VCaP (cell line): ENCODE data around the gene MAJIN.

Source experiments
- H3K27ac ChIP-seq: fragments of 450-650 bp; 2 replicates; pipeline ENCODE4 v1.5.1; 2017
- TF ChIP-seq, protein P1 (sequence below): fragments of 450-650 bp; conservative IDR thresholded peaks from 2 replicates; pipeline ENCODE4 v1.5.1; 2017; ENCODE audit warnings: mild to moderate bottlenecking, moderate library complexity

Gene MAJIN

GRCh38 chr11:64998690-64999431 is 27.0 kb upstream of the MAJIN start:
- peak overlapping the region; percentile 30; the same call in 1 of the 2 replicates for H3K27ac ChIP-seq
- TF ChIP-seq, protein P1, sequence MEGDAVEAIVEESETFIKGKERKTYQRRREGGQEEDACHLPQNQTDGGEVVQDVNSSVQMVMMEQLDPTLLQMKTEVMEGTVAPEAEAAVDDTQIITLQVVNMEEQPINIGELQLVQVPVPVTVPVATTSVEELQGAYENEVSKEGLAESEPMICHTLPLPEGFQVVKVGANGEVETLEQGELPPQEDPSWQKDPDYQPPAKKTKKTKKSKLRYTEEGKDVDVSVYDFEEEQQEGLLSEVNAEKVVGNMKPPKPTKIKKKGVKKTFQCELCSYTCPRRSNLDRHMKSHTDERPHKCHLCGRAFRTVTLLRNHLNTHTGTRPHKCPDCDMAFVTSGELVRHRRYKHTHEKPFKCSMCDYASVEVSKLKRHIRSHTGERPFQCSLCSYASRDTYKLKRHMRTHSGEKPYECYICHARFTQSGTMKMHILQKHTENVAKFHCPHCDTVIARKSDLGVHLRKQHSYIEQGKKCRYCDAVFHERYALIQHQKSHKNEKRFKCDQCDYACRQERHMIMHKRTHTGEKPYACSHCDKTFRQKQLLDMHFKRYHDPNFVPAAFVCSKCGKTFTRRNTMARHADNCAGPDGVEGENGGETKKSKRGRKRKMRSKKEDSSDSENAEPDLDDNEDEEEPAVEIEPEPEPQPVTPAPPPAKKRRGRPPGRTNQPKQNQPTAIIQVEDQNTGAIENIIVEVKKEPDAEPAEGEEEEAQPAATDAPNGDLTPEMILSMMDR = no peak

DNA sequence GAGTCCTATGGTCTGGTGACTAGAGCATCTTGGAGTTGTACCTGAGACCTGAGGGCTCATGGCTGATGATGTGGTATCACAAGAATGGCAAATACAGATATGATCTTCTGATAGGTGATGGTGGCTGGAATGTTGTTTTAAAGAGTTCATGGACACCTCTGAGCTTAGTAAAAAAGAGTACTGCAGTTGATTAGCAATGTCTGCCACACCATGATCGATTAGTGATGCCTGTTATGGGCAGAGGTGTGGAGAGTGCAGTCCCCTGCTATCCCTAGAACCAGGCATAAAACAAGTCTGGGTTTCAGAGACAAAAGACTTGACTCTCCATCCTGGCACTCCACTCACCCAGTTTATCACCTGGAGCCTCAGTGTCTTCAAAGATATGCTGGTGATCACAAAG is 26.2 kb upstream of the MAJIN start:
- H3K27ac ChIP-seq = no peak overlapping the region; the same call in 1 of the 2 replicates

DNA sequence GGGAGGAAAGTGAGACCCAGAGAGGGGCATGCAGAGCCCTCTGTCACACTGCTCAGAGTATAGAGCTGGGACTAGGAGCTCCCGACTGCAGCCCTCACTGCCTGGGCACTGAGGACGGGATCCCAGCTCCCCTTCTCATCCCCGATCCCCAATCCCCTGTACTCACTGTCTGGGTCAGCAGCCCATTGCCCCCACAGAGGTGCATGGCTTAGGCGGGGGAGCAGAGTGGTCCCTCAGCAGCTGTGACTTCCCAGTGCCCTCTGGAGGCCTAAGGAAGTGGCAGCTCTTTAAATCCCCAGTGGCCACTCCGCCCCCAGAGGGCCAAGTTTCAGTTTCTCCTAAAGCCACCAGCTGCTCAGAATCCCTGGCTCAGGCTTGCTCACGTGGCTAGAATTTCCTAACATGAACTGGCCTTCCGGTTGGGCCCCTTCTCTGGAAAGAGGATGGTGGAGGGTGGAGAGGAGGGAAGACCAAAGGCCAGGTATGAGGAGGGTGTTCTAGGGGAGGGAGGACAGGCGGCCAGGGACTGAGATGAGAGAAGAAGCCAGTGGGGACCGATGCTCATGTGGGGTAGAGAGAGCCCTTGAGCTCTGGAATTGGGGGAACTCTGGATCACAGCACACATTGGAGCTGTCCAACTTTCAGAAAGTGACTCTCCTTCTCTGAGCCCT is 24.9 kb upstream of the MAJIN start, which contains the start of gene BATF2:
TSS of gene BATF2 (minus strand) at position 262 of the 671 bp plus-strand sequence. CDS start at position 205, 57 bp downstream.
- TF ChIP-seq, protein P1 = peak; percentile 69
- peak within 1 kb of the TSS; percentile 5; the same call in 1 of the 2 replicates for H3K27ac ChIP-seq

More for the DNA sequence above, 26.2 kb upstream of the MAJIN start:
- TF ChIP-seq, protein P1 = no peak

GRCh38 chr11:64996327-64996709 is 24.4 kb upstream of the MAJIN start:
- TF ChIP-seq, protein P1 = no peak
- H3K27ac ChIP-seq = peak overlapping the region; percentile 5; the same call in 1 of the 2 replicates

- no peak overlapping the region for H3K27ac ChIP-seq
- TF ChIP-seq, protein P1 = no peak
Measured at GRCh38 chr11:64994318-64994717, 22.4 kb upstream of the MAJIN start.

DNA sequence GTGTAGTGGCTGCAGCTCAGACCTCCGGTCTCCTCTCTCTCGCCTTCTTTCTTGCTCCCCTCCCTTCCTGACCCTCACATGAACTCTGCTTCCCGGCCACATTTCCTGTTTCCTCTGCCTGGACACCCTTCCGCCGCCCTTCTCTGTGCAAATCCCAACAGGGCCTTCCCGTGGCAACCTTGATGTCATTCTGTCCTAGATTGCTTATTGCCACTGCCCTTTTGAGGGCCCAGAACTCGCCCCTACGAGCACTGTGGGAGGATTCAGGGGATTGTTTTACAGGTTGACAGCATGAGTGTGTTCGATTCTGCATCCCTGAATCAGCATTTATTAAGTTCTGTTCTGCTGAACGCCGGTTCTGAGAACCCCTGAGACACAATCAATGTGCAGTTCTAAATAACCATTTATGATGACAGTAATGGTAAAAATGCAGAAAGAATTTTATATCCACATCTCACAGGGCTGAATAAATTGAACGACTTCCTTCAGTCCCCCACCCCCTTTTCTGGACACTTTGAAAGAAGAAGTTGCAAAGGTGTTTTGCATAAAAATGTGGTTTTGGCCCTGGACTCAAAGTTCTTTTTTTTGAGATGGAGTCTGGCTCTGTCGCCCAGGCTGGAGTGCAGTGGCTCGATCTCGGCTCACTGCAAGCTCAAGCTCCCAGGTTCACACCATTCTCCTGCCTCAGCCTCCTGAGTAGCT is 18.5 kb upstream of the MAJIN start:
- TF ChIP-seq, protein P1 = no peak
- no peak overlapping the region for H3K27ac ChIP-seq

GRCh38 chr11:64989416-64989815 is 17.5 kb upstream of the MAJIN start:
- H3K27ac ChIP-seq = no peak overlapping the region
- TF ChIP-seq, protein P1 = no peak
